ENCODE data around the gene SPG7.

Gene SPG7

DNA sequence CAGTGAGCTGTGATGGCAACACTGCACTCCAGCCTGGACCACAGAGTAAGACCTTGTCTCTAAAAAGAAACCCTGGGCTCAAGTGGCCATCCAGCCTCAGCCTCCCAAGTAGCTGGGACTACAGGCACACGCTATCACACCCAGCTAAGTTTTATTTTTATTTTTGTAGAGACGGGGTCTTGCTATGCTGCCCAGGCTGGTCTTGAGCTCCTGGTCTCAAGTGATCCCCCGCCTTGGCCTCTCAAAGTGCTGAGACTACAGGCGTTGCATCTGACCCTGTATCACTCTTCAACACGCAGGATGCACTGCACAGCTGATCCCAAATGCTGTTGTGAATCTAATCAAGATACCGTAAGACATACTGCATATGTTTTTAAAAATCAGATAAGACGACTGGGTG is 40.8 kb upstream of the SPG7 start:
- TF ChIP-seq ZNF274 (IDR thresholded peaks at IDR 0.05; ENCODE audit: low read depth, low read length) (no peak), YY1 (IDR thresholded peaks at IDR 0.05; ENCODE audit: insufficient read depth, insufficient read length) (no peak), SUZ12 (IDR thresholded peaks at IDR 0.05; ENCODE audit: extremely low read depth, insufficient read depth, insufficient read length) (no peak)
- H3K27me3 ChIP-seq (ENCODE audit: insufficient read depth, insufficient read length) = no peaks in the 10 kb centered on the region
- peaks cover 29% of the 10 kb centered on the region for H3K36me3 ChIP-seq (ENCODE audit: insufficient read depth, insufficient read length, low read length)
- no peaks in the 10 kb centered on the region for H3K9me3 ChIP-seq (ENCODE audit: insufficient read depth, low read length)
- H3K4me1 ChIP-seq (ENCODE audit: insufficient read depth, insufficient read length) = peaks cover 8% of the 10 kb centered on the region
- no peak for DNase-seq (ENCODE audit: low read depth, low spot score)
- H3K9ac ChIP-seq (ENCODE audit: insufficient read length, low read depth) = no peak overlapping the region
- no peak overlapping the region for H3K4me3 ChIP-seq (ENCODE audit: insufficient read length, low read depth)

DNA sequence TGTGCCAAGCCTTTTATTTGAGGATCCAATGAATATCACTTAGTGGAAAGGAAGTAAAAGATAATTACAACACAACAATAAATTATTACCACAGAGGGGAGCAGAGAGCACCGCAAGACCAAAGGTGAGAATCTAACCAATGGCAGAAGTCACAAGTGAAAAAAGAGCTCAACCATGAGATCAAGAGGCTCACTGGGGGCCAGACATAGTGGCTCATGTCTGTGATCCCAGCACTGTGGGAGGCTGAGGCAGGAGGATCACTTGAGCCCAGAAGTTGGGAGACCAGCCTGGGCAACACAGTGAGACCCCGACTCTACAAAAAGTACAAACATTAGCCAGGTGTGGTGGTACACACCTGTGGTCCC is 35.5 kb upstream of the SPG7 start:
- Histone ChIP-seq H3K36me3 (ENCODE audit: insufficient read depth, insufficient read length, low read length) (peaks cover 22% of the 10 kb centered on the region), H3K27me3 (ENCODE audit: insufficient read depth, insufficient read length) (no peaks in the 10 kb centered on the region), H3K4me3 (ENCODE audit: insufficient read length, low read depth) (no peak overlapping the region), H3K4me1 (ENCODE audit: insufficient read depth, insufficient read length) (peaks cover 12% of the 10 kb centered on the region), H3K9me3 (ENCODE audit: insufficient read depth, low read length) (no peaks in the 10 kb centered on the region), H3K9ac (ENCODE audit: insufficient read length, low read depth) (no peak overlapping the region)
- no peak for DNase-seq (ENCODE audit: low read depth, low spot score)
- no peak for TF ChIP-seq SUZ12 (IDR thresholded peaks at IDR 0.05; ENCODE audit: extremely low read depth, insufficient read depth, insufficient read length)
- TF ChIP-seq YY1 (IDR thresholded peaks at IDR 0.05; ENCODE audit: insufficient read depth, insufficient read length) = no peak
- TF ChIP-seq ZNF274 (IDR thresholded peaks at IDR 0.05; ENCODE audit: low read depth, low read length) = no peak

DNA sequence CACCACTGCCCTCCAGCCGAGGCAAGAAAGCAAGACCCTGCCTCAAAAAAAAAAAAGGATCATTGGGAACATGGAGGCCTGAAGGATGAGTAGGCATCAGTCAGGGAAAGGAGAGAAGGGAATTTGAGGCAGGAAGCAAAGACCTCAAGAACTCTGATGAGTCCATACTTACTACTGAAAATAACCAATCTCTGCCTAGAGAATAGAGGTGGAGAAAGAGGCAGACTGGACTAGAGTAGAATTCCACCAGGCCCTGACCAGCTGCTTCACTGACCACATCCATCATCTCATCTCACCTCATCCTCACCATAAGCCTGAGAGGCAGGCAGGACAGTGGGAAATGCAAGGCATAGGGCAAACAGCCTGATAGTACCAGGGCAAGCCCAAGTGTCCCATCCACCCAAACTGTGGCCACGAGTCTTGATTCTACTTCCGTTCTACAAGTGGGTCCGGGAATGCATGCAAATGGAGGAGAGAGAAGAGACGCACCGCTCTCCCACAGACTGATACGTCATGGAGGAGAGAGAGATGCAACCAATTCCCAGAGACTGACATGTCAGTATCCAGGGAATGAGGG is 35.0 kb upstream of the SPG7 start:
- peaks cover 12% of the 10 kb centered on the region for H3K4me1 ChIP-seq (ENCODE audit: insufficient read depth, insufficient read length)
- H3K27me3 ChIP-seq (ENCODE audit: insufficient read depth, insufficient read length) = no peaks in the 10 kb centered on the region
- H3K4me3 ChIP-seq (ENCODE audit: insufficient read length, low read depth) = no peak overlapping the region
- H3K36me3 ChIP-seq (ENCODE audit: insufficient read depth, insufficient read length, low read length) = peaks cover 17% of the 10 kb centered on the region
- H3K9me3 ChIP-seq (ENCODE audit: insufficient read depth, low read length) = no peaks in the 10 kb centered on the region
- TF ChIP-seq SUZ12 (IDR thresholded peaks at IDR 0.05; ENCODE audit: extremely low read depth, insufficient read depth, insufficient read length) = no peak
- TF ChIP-seq ZNF274 (IDR thresholded peaks at IDR 0.05; ENCODE audit: low read depth, low read length) = no peak
- DNase-seq (ENCODE audit: low read depth, low spot score) = no peak
- no peak overlapping the region for H3K9ac ChIP-seq (ENCODE audit: insufficient read length, low read depth)

DNA sequence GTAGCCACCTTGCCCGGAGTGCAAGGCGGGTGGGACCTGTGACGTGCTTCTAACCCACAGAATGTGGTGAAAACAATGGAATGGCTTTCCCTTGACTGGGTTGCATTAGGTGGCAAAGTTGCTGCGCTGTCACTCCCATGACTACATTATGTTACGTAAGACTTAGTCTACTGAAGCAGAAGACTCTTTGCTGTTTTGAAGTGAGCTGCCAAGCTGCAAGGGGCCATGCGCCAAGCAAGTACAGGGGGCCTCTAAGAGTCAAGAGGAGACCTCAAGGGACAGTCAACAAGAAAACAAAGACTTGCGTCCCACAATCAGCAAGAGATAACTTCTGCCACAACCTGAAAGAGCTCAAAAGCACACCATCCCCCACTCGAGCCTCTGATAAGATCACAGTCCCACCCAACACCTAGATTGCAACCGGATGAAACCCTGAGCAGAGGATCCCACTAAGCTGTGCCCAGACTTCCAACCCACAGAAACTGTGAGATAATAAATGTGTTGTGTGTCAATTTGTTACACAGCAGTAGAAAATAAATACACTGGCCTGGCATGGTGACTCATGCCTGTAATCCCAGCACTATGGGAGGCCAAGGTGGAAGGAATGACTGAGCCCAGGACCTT is 34.3 kb upstream of the SPG7 start:
- TF ChIP-seq SUZ12 (IDR thresholded peaks at IDR 0.05; ENCODE audit: extremely low read depth, insufficient read depth, insufficient read length) (no peak), YY1 (IDR thresholded peaks at IDR 0.05; ENCODE audit: insufficient read depth, insufficient read length) (no peak), ZNF274 (IDR thresholded peaks at IDR 0.05; ENCODE audit: low read depth, low read length) (no peak)
- peaks cover 11% of the 10 kb centered on the region for H3K36me3 ChIP-seq (ENCODE audit: insufficient read depth, insufficient read length, low read length)
- no peak overlapping the region for H3K9ac ChIP-seq (ENCODE audit: insufficient read length, low read depth)
- peaks cover 15% of the 10 kb centered on the region for H3K4me1 ChIP-seq (ENCODE audit: insufficient read depth, insufficient read length)
- H3K27me3 ChIP-seq (ENCODE audit: insufficient read depth, insufficient read length) = no peaks in the 10 kb centered on the region
- no peak for DNase-seq (ENCODE audit: low read depth, low spot score)
- no peaks in the 10 kb centered on the region for H3K9me3 ChIP-seq (ENCODE audit: insufficient read depth, low read length)
- no peak overlapping the region for H3K4me3 ChIP-seq (ENCODE audit: insufficient read length, low read depth)

DNA sequence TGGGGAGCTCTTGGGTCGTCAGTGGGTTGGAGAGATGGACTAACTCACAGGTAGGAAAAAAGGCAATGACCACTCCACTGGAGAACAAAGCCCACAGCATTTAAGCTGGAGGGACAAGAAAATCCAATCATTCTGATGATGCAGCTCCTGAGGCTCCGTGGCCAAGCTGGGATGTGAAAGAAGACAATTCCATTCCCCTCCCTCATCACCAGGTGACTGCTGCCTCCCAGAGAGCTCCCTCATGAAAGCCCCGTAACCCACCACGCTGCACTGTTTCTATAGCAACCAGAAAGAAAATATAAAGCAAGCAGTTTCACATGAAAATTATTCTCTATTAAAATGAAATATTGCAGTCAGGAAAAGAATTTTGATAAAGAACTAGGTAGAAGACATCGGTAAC is 33.1 kb upstream of the SPG7 start:
- no peaks in the 10 kb centered on the region for H3K27me3 ChIP-seq (ENCODE audit: insufficient read depth, insufficient read length)
- no peaks in the 10 kb centered on the region for H3K9me3 ChIP-seq (ENCODE audit: insufficient read depth, low read length)
- H3K9ac ChIP-seq (ENCODE audit: insufficient read length, low read depth) = no peak overlapping the region
- H3K4me1 ChIP-seq (ENCODE audit: insufficient read depth, insufficient read length) = peaks cover 17% of the 10 kb centered on the region
- H3K36me3 ChIP-seq (ENCODE audit: insufficient read depth, insufficient read length, low read length) = peaks cover 4% of the 10 kb centered on the region
- TF ChIP-seq YY1 (IDR thresholded peaks at IDR 0.05; ENCODE audit: insufficient read depth, insufficient read length) (no peak), ZNF274 (IDR thresholded peaks at IDR 0.05; ENCODE audit: low read depth, low read length) (no peak), SUZ12 (IDR thresholded peaks at IDR 0.05; ENCODE audit: extremely low read depth, insufficient read depth, insufficient read length) (no peak)
- no peak overlapping the region for H3K4me3 ChIP-seq (ENCODE audit: insufficient read length, low read depth)
- DNase-seq (ENCODE audit: low read depth, low spot score) = no peak

DNA sequence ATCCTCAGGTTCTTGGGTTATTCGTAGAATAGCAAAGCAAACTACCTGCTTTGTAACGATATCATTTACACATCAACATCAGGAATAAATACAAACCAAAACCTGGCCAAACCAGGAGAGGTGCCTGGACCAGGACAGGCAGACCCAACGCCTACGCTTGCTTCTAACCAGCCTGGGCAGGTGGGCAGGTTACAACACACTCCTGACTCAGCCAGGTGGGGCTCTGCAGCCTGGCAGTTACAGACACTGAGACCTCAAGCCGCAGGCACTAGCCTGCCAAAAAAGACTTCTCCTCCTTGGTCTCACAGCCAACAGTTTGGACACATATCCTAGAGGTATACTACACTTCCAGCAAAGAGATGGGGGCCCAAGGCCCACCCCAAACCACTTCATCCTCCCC is 31.8 kb upstream of the SPG7 start:
- H3K4me1 ChIP-seq (ENCODE audit: insufficient read depth, insufficient read length) = peaks cover 17% of the 10 kb centered on the region
- DNase-seq (ENCODE audit: low read depth, low spot score) = no peak
- H3K27me3 ChIP-seq (ENCODE audit: insufficient read depth, insufficient read length) = no peaks in the 10 kb centered on the region
- no peak overlapping the region for H3K4me3 ChIP-seq (ENCODE audit: insufficient read length, low read depth)
- peaks cover 8% of the 10 kb centered on the region for H3K36me3 ChIP-seq (ENCODE audit: insufficient read depth, insufficient read length, low read length)
- H3K9ac ChIP-seq (ENCODE audit: insufficient read length, low read depth) = no peak overlapping the region
- no peak for TF ChIP-seq YY1 (IDR thresholded peaks at IDR 0.05; ENCODE audit: insufficient read depth, insufficient read length)
- TF ChIP-seq SUZ12 (IDR thresholded peaks at IDR 0.05; ENCODE audit: extremely low read depth, insufficient read depth, insufficient read length) = no peak
- no peak for TF ChIP-seq ZNF274 (IDR thresholded peaks at IDR 0.05; ENCODE audit: low read depth, low read length)
- H3K9me3 ChIP-seq (ENCODE audit: insufficient read depth, low read length) = no peaks in the 10 kb centered on the region

DNA sequence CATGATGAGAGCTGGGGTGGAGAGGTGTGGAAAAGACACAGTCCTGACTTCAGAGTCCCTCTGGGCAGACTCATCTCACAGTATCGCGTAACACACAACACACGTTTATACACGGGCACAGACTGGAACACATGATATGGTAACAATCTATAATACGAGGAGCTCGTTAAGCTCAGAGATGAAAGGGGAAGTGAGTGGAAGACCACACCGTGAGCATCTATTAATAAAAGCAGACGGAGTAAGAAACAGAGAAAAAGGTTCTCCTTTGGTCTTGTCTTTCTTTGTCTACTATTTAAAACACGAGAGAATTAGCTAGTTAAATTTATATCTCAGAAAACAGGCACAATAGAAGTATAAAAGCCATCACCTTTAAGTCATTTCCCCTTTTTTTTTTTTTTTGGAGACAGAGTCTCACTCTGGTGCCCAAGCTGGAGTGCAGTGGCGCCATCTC is 31.4 kb upstream of the SPG7 start:
- no peak for DNase-seq (ENCODE audit: low read depth, low spot score)
- Histone ChIP-seq H3K9ac (ENCODE audit: insufficient read length, low read depth) (no peak overlapping the region), H3K27me3 (ENCODE audit: insufficient read depth, insufficient read length) (no peaks in the 10 kb centered on the region), H3K4me3 (ENCODE audit: insufficient read length, low read depth) (no peak overlapping the region), H3K9me3 (ENCODE audit: insufficient read depth, low read length) (no peaks in the 10 kb centered on the region), H3K36me3 (ENCODE audit: insufficient read depth, insufficient read length, low read length) (peaks cover 11% of the 10 kb centered on the region), H3K4me1 (ENCODE audit: insufficient read depth, insufficient read length) (peaks cover 17% of the 10 kb centered on the region)
- no peak for TF ChIP-seq YY1 (IDR thresholded peaks at IDR 0.05; ENCODE audit: insufficient read depth, insufficient read length)
- no peak for TF ChIP-seq SUZ12 (IDR thresholded peaks at IDR 0.05; ENCODE audit: extremely low read depth, insufficient read depth, insufficient read length)
- no peak for TF ChIP-seq ZNF274 (IDR thresholded peaks at IDR 0.05; ENCODE audit: low read depth, low read length)

Data from NT2/D1 (cell line).